ENCODE data around the gene SRGAP1. TPM values are rescaled to one million over a fixed set of nuclear protein-coding genes. Genes with fewer than 3 reads are reported as not detected.
A peak's percentile ranks its signal among the peaks of the same experiment; 100 is the strongest.

The SRGAP1 gene
- total and polyA plus RNA-seq, 2 of the 8 experiments (the other 6 are each of a cell fraction or from before 2014, with no cell fraction given), result 3.2 to 7.3 TPM

DNA sequence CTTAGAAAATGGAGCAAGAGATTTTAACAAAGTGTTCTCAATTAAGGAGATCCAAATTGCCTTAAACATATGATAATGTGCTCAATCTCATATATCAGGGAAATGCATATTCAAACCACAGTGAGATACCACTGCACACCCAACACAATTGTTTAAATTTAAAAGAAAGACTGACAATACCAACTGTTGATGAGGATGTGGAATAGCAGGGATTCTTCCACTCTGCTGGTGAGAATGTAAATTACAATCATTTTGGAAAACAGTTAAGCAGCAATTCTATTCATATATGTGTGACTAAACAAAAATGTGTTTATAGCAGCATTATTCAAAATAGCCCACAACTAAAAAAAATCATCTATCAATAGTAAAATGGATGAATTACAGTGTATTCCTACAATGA is 233.4 kb downstream of the SRGAP1 start:
- H3K9me3 ChIP-seq (ENCODE audit: insufficient read depth in 2 of 2, low read depth in 1 of 2, low read length in 1 of 2), result peaks cover 4 to 9% of the 10 kb centered on the region in 2 experiments; a peak in 2 of 4 replicates
- no peak overlapping the region for H2BK12ac ChIP-seq (ENCODE audit: low read depth, low read length)
- no peaks in the 10 kb centered on the region for H4K20me1 ChIP-seq (replicated peaks in 1 of 2; ENCODE audit: control insufficient read depth in 1 of 2, insufficient read depth in 2 of 2, low read length in 2 of 2)
- no peak overlapping the region for H3K4me2 ChIP-seq (ENCODE audit: insufficient read depth in 1 of 2, low read depth in 2 of 2, low read length in 2 of 2)
- no peak overlapping the region for H2AFZ ChIP-seq (ENCODE audit: low read length)
- peaks cover 0 to 4% (median 0%) of the 10 kb centered on the region in 4 experiments; a peak in 2 of 7 replicates for H3K4me1 ChIP-seq (replicated peaks in 1 of 4; ENCODE audit: control insufficient read depth in 3 of 4, insufficient read depth in 4 of 4, low read length in 3 of 4)
- H3K4ac ChIP-seq (replicated peaks; ENCODE audit: insufficient read length, low read depth, low read length), result no peak overlapping the region
- H3K27me3 ChIP-seq (replicated peaks in 1 of 4; ENCODE audit: control insufficient read depth in 3 of 4, extremely low read depth in 1 of 4, insufficient read depth in 3 of 4, low read length in 3 of 4), result peaks cover 0 to 1% (median 0%) of the 10 kb centered on the region in 4 experiments; a peak in 1 of 7 replicates
- H4K8ac ChIP-seq (ENCODE audit: extremely low read depth, insufficient read depth, low read length), result no peak overlapping the region
- H3K56ac ChIP-seq (replicated peaks; ENCODE audit: insufficient read length, low read depth, low read length), result no peak overlapping the region
- H3K23ac ChIP-seq (ENCODE audit: insufficient read length), result no peak overlapping the region
- no peak overlapping the region for H3K4me3 ChIP-seq (ENCODE audit: extremely low read depth in 1 of 4, insufficient read depth in 2 of 4, low read depth in 3 of 4, low read length in 4 of 4)
- H3K79me1 ChIP-seq (ENCODE audit: low read depth, low read length), result no peaks in the 10 kb centered on the region
- no peak overlapping the region for H3K14ac ChIP-seq (ENCODE audit: insufficient read length)
- H2BK20ac ChIP-seq (ENCODE audit: low read length), result no peak overlapping the region
- ChIA-PET POLR2A (ENCODE audit: partially characterized antibody) (no interaction called here), CTCF (ENCODE audit: partially characterized antibody) (interaction anchor here (0.6 to 1.5 kb wide), 4 partner anchors 11 to 185 kb away, joined by 3 to 4 read pairs (median 3); no protein-coding TSS in a partner anchor)
- no peaks in the 10 kb centered on the region for H3K23me2 ChIP-seq (ENCODE audit: low read depth, low read length)
- no peak overlapping the region for H2AK5ac ChIP-seq (ENCODE audit: low read depth, low read length)
- H3K18ac ChIP-seq (ENCODE audit: extremely low read depth, low read length), result no peak overlapping the region
- no peak overlapping the region for H4K91ac ChIP-seq (replicated peaks; ENCODE audit: insufficient read length, low read length)
- H3K79me2 ChIP-seq (ENCODE audit: control insufficient read depth in 1 of 2, insufficient read depth in 2 of 2, low read length in 2 of 2), result no peaks in the 10 kb centered on the region
- H4K5ac ChIP-seq (ENCODE audit: insufficient read length, low read depth, low read length), result no peak overlapping the region
- no peak overlapping the region for H3K9ac ChIP-seq (replicated peaks in 1 of 4; ENCODE audit: extremely low read depth in 1 of 4, low read depth in 3 of 4, low read length in 3 of 4)
- FAIRE-seq (no peak), DNase-seq (ENCODE audit: low read depth in 1 of 2, low spot score in 2 of 2) (no peak)
- no peak overlapping the region for H2BK5ac ChIP-seq (ENCODE audit: low read depth, low read length)
- no peak overlapping the region for H2BK15ac ChIP-seq (ENCODE audit: low read length)
- H3K27ac ChIP-seq (ENCODE audit: low read depth, low read length), result no peak overlapping the region
- peaks cover 0 to 2% (median 0%) of the 10 kb centered on the region in 4 experiments; a peak in 1 of 8 replicates for H3K36me3 ChIP-seq (ENCODE audit: control insufficient read depth in 2 of 4, insufficient read depth in 4 of 4, low read length in 3 of 4)
- H2BK120ac ChIP-seq (replicated peaks; ENCODE audit: low read depth, low read length), result no peak overlapping the region
- TF ChIP-seq CBX5 (IDR thresholded peaks at IDR 0.05; ENCODE audit: low read depth, low read length) (no peak), BCL11A (IDR thresholded peaks at IDR 0.05; ENCODE audit: low read depth in 2 of 2, low read length in 2 of 2) (no peak), EGR1 (IDR thresholded peaks at IDR 0.05; ENCODE audit: borderline replicate concordance, low read depth, low read length) (no peak), CHD1 (IDR thresholded peaks at IDR 0.05; ENCODE audit: low read depth, low read length) (no peak), NRF1 (IDR thresholded peaks at IDR 0.05; ENCODE audit: low read depth, low read length) (no peak), TAF7 (optimal IDR thresholded peaks at IDR 0.05; ENCODE audit: borderline replicate concordance, low read depth, low read length) (no peak), SIN3A (conservative IDR thresholded peaks at IDR 0.05 in 1 of 2, IDR thresholded peaks at IDR 0.05 in 1 of 2; ENCODE audit: low read depth in 1 of 2, low read length in 2 of 2) (no peak), ASH2L (IDR thresholded peaks at IDR 0.05; ENCODE audit: low read length) (no peak), RAD21 (IDR thresholded peaks at IDR 0.05 in 1 of 2, conservative IDR thresholded peaks at IDR 0.05 in 1 of 2; ENCODE audit: low read depth in 2 of 2, low read length in 2 of 2) (peak in 1 of 2 experiments; percentile 21; a peak in 1 of 4 replicates), NANOG (IDR thresholded peaks at IDR 0.05; ENCODE audit: insufficient read depth, low read depth, low read length, poor library complexity, severe bottlenecking) (no peak), TEAD4 (IDR thresholded peaks at IDR 0.05; ENCODE audit: low read depth, low read length) (0 out of 2 replicates have a peak, but pooled peaks have one; percentile 37), FOSL1 (IDR thresholded peaks at IDR 0.05; ENCODE audit: insufficient read depth, low read depth, low read length) (no peak)
- TF ChIP-seq, protein P1, sequence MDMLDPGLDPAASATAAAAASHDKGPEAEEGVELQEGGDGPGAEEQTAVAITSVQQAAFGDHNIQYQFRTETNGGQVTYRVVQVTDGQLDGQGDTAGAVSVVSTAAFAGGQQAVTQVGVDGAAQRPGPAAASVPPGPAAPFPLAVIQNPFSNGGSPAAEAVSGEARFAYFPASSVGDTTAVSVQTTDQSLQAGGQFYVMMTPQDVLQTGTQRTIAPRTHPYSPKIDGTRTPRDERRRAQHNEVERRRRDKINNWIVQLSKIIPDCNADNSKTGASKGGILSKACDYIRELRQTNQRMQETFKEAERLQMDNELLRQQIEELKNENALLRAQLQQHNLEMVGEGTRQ (IDR thresholded peaks at IDR 0.05; ENCODE audit: low read length), result no peak
